ENCODE measurements around the gene VWA1. TPM values are rescaled to one million over a fixed set of nuclear protein-coding genes. Genes with fewer than 3 reads are reported as not detected.

The VWA1 gene
- total RNA-seq, 4 donors from 2014 or later, result 59.8 to 137 (median 96.4) TPM

DNA sequence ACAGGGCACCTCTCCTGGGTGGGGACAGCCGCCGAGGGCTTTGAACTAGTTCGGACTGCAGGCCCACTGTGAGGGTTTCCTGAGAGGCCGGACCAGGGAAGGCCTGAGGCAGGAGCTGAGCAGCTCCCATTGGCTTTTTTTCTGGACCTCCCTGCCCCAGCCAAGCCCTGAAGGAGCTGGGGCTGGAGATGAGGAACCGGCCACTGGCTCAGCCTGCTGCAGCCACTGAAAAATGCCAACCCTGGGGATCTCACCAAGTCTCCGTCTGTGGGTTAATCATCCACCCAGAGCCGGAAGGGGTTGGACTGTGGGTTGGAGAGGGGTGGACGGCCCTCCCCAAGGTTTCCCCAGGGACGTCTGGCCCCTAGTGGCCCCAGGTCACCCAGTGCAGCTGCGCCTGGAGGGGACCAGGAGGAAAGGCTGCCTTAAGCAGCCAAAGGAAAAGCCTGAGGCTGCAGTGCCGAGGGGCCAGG is 2.5 kb downstream of the VWA1 start:
- Histone ChIP-seq H3K36me3 (peaks cover 0 to 19% of the 10 kb centered on the region in 2 donors), H3K27ac (peak overlapping the region in 2 of 4 donors; percentile 94 to 97), H3K4me1 (peaks cover 0 to 92% (median 57%) of the 10 kb centered on the region in 3 donors), H3K27me3 (no peaks in the 10 kb centered on the region), H3K9me3 (no peaks in the 10 kb centered on the region), H3K4me3 (peak overlapping the region in 1 of 2 donors; percentile 71)
- WGBS, 2 donors (ENCODE audit: low coverage in 1 of 2), result 60 to 71% methylated on average over 1 of the region's 11 CpGs
- ATAC-seq, result no peak
- no peak for TF ChIP-seq POLR2A (IDR thresholded peaks at IDR 0.05)
- no peak for TF ChIP-seq CTCF (IDR thresholded peaks at IDR 0.05)
- no peak for TF ChIP-seq POLR2AphosphoS5 (IDR thresholded peaks at IDR 0.05)
- TF ChIP-seq EP300 (IDR thresholded peaks at IDR 0.05), result no peak

DNA sequence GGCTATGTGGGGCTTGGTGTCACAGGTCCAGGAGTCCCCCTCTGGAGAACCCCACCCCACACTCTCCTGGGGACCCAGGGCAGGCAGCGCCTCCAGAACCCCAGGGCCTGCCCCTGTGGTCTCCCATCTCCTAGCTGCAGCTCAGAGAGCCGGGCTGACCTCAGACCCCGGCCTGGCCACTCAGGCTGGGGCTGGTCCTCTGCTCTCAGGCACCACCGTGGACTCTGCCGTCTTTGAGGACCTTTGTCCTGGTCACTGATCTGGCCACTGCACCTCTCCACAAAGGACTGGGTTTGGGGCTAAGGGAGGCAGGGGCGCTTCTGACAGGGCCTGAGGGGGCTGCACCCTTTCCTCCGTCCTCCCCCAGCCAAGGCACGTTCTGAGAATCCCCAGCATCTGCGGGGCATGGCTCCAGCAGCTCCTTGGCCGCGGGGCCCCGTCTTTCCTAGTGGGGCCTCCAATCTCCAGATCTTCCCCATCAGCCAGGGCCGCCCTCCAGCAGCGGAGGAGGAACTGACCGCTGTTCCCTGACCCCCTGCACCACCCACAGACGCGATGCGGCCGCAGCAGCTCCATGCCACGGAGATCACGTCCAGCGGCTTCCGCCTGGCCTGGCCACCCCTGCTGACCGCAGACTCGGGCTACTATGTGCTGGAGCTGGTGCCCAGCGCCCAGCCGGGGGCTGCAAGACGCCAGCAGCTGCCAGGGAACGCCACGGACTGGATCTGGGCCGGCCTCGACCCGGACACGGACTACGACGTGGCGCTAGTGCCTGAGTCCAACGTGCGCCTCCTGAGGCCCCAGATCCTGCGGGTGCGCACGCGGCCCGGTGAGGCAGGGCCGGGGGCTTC is 3.3 kb downstream of the VWA1 start:
- no peak for ATAC-seq
- H3K27me3 ChIP-seq, result no peaks in the 10 kb centered on the region
- WGBS, 2 donors (ENCODE audit: low coverage in 1 of 2), result 84 to 100% methylated on average over 3 to 5 of the region's 45 CpGs
- H3K27ac ChIP-seq, result peak overlapping the region in 2 of 4 donors; percentile 94 to 97
- TF ChIP-seq CTCF (IDR thresholded peaks at IDR 0.05) (no peak), POLR2A (IDR thresholded peaks at IDR 0.05) (no peak), POLR2AphosphoS5 (IDR thresholded peaks at IDR 0.05) (no peak), EP300 (IDR thresholded peaks at IDR 0.05) (no peak)
- H3K36me3 ChIP-seq, result peaks cover 0 to 19% of the 10 kb centered on the region in 2 donors
- peaks cover 0 to 84% (median 49%) of the 10 kb centered on the region in 3 donors for H3K4me1 ChIP-seq
- no peaks in the 10 kb centered on the region for H3K9me3 ChIP-seq
- H3K4me3 ChIP-seq, result no peak overlapping the region

GRCh38 chr1:1439546-1440261 is 4.2 kb downstream of the VWA1 start:
- no CpG with 5 or more reads among the region's 82 CpGs for WGBS, 2 donors (ENCODE audit: low coverage in 1 of 2)
- TF ChIP-seq CTCF (IDR thresholded peaks at IDR 0.05) (no peak), POLR2AphosphoS5 (IDR thresholded peaks at IDR 0.05) (no peak)
- Histone ChIP-seq H3K27me3 (no peaks in the 10 kb centered on the region), H3K4me1 (peaks cover 0 to 75% (median 39%) of the 10 kb centered on the region in 3 donors), H3K27ac (peak overlapping the region in 3 of 4 donors; percentile 46 to 69 (median 64)), H3K4me3 (no peak overlapping the region), H3K36me3 (peaks cover 0 to 19% of the 10 kb centered on the region in 2 donors), H3K9me3 (no peaks in the 10 kb centered on the region)
- ATAC-seq, result no peak

DNA sequence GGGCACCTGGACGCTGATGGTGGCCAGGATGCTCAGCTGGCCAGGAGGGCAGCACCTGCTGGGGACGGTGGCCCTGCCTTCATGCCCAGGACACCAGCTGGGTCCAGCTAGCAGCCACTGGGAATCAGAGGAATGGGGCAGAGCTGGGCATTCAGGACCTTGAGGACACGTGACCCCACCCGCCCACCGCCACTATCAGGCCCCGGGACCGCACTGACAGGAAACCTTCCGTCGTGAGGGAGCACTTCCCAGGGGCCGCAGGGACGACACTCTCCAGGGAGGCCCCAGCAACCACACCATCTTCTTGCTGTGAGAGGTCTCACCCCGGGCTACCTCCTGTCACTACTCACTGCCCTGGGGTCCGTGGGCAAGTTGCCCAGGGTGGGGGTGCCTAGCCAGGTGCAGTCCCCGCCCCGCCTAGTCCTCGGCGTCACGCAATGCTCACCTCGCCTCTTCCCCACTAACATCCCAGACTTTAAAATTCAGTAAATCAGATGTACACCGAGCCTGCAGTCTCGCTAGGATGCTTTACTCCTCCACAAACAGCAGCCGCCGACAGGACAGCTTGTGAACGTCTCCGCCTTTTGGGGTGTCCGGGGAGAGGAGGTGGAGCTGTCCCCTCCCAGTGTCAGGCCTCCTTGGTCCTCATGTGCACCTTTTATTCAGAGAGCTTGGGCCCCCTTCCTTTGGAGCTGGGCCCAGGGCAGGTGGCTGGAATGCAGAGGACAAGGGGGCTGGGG is 4.9 kb downstream of the VWA1 start:
- WGBS, 2 donors (ENCODE audit: low coverage in 1 of 2), result 38% methylated on average over 8 of the region's 26 CpGs; no CpG with 5 or more reads in 1 of the 2 donors
- peak overlapping the region in 3 of 4 donors; percentile 46 to 69 (median 64) for H3K27ac ChIP-seq
- TF ChIP-seq POLR2AphosphoS5 (IDR thresholded peaks at IDR 0.05) (no peak), POLR2A (IDR thresholded peaks at IDR 0.05) (no peak), EP300 (IDR thresholded peaks at IDR 0.05) (no peak), CTCF (IDR thresholded peaks at IDR 0.05) (no peak)
- H3K9me3 ChIP-seq, result no peaks in the 10 kb centered on the region
- H3K27me3 ChIP-seq, result no peaks in the 10 kb centered on the region
- H3K4me3 ChIP-seq, result no peak overlapping the region
- H3K4me1 ChIP-seq, result peaks cover 0 to 67% (median 34%) of the 10 kb centered on the region in 3 donors
- H3K36me3 ChIP-seq, result peaks cover 0 to 19% of the 10 kb centered on the region in 2 donors
- ATAC-seq, result peak; percentile 3
